ENCODE measurements around the gene SPAG16.

The SPAG16 gene

DNA sequence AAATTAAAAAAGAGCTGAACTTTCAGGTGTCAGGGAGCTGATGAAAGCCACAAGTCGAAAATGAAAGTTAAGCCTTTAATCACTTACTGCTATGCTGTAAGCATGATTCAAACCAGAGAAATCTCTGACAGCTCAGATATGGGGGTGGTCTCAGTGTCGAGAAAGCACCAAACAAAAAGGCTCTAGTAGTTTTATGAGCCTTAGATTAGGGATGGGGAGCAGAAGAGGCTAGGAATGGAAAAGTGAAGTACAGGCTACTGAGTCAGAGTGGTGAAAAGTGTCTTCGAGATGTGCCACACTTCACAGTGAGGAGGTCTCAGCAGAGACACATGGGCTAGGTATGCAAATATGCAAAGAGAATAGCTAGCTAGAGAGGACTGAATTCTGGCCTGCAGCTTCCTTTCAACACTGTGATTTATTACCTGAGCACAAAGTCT, 482.2 kb downstream of the SPAG16 start:
- TF ChIP-seq SIN3A (IDR thresholded peaks at IDR 0.05; ENCODE audit: borderline replicate concordance, insufficient read depth, low read length) (no peak), TAF1 (IDR thresholded peaks at IDR 0.05; ENCODE audit: borderline replicate concordance, insufficient read depth, low read length) (no peak), FOXP2 (optimal IDR thresholded peaks at IDR 0.05; ENCODE audit: borderline replicate concordance, extremely low read depth, extremely low read length, insufficient read depth) (no peak), POLR2AphosphoS5 (IDR thresholded peaks at IDR 0.05; ENCODE audit: low read depth, low read length) (no peak)
- TF ChIP-seq, protein P1, sequence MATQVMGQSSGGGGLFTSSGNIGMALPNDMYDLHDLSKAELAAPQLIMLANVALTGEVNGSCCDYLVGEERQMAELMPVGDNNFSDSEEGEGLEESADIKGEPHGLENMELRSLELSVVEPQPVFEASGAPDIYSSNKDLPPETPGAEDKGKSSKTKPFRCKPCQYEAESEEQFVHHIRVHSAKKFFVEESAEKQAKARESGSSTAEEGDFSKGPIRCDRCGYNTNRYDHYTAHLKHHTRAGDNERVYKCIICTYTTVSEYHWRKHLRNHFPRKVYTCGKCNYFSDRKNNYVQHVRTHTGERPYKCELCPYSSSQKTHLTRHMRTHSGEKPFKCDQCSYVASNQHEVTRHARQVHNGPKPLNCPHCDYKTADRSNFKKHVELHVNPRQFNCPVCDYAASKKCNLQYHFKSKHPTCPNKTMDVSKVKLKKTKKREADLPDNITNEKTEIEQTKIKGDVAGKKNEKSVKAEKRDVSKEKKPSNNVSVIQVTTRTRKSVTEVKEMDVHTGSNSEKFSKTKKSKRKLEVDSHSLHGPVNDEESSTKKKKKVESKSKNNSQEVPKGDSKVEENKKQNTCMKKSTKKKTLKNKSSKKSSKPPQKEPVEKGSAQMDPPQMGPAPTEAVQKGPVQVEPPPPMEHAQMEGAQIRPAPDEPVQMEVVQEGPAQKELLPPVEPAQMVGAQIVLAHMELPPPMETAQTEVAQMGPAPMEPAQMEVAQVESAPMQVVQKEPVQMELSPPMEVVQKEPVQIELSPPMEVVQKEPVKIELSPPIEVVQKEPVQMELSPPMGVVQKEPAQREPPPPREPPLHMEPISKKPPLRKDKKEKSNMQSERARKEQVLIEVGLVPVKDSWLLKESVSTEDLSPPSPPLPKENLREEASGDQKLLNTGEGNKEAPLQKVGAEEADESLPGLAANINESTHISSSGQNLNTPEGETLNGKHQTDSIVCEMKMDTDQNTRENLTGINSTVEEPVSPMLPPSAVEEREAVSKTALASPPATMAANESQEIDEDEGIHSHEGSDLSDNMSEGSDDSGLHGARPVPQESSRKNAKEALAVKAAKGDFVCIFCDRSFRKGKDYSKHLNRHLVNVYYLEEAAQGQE (IDR thresholded peaks at IDR 0.05; ENCODE audit: insufficient read depth in 1 of 2, low read depth in 2 of 2, low read length in 2 of 2), result no peak

DNA sequence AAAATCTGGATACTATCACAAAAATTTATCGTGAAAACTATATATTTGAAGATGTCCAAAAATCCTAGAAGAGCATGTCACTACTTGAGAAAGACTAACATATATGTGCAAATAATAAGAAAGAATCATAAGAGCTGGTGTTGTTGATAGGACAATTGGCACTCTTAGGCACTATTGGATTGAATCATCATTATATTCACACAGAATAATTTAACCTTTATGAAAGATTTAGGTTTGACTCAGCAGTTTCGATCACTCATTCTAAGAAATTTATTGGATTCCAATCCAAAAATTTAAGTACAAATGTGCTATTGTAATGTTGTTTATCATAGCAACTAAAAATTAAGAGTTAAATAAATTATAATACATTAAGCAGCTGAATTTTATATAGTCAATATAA, 503.6 kb downstream of the SPAG16 start:
- TF ChIP-seq, protein P1 (IDR thresholded peaks at IDR 0.05; ENCODE audit: insufficient read depth in 1 of 2, low read depth in 2 of 2, low read length in 2 of 2), result no peak
- TF ChIP-seq TAF1 (IDR thresholded peaks at IDR 0.05; ENCODE audit: borderline replicate concordance, insufficient read depth, low read length) (no peak), POLR2AphosphoS5 (IDR thresholded peaks at IDR 0.05; ENCODE audit: low read depth, low read length) (no peak), SIN3A (IDR thresholded peaks at IDR 0.05; ENCODE audit: borderline replicate concordance, insufficient read depth, low read length) (no peak), FOXP2 (optimal IDR thresholded peaks at IDR 0.05; ENCODE audit: borderline replicate concordance, extremely low read depth, extremely low read length, insufficient read depth) (no peak)

DNA sequence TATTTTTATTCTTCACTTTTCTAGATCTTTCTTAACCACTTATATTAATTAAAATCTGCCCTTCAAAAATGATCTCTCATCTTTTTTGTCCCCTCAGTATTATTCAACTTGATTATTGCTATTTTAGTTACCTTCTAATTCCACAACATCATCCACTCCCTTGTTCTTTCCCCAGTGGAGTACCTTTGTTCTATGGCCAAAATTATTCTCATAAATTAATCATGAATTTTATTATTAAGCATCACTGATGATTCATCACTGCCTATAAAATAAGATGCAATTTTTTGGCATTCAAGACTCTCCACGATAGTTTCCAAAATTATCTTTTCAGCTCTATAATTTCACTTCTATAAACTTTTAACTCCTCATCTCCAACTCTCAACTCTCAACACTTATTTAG, 505.7 kb downstream of the SPAG16 start:
- no peak for TF ChIP-seq FOXP2 (optimal IDR thresholded peaks at IDR 0.05; ENCODE audit: borderline replicate concordance, extremely low read depth, extremely low read length, insufficient read depth)
- no peak for TF ChIP-seq SIN3A (IDR thresholded peaks at IDR 0.05; ENCODE audit: borderline replicate concordance, insufficient read depth, low read length)
- no peak for TF ChIP-seq POLR2AphosphoS5 (IDR thresholded peaks at IDR 0.05; ENCODE audit: low read depth, low read length)
- TF ChIP-seq, protein P1 (IDR thresholded peaks at IDR 0.05; ENCODE audit: insufficient read depth in 1 of 2, low read depth in 2 of 2, low read length in 2 of 2), result no peak
- no peak for TF ChIP-seq TAF1 (IDR thresholded peaks at IDR 0.05; ENCODE audit: borderline replicate concordance, insufficient read depth, low read length)

- TF ChIP-seq POLR2AphosphoS5 (IDR thresholded peaks at IDR 0.05; ENCODE audit: low read depth, low read length), result no peak
- no peak for TF ChIP-seq SIN3A (IDR thresholded peaks at IDR 0.05; ENCODE audit: borderline replicate concordance, insufficient read depth, low read length)
- TF ChIP-seq, protein P1 (IDR thresholded peaks at IDR 0.05; ENCODE audit: insufficient read depth in 1 of 2, low read depth in 2 of 2, low read length in 2 of 2), result no peak
- no peak for TF ChIP-seq FOXP2 (optimal IDR thresholded peaks at IDR 0.05; ENCODE audit: borderline replicate concordance, extremely low read depth, extremely low read length, insufficient read depth)
- no peak for TF ChIP-seq TAF1 (IDR thresholded peaks at IDR 0.05; ENCODE audit: borderline replicate concordance, insufficient read depth, low read length)
Observed at GRCh38 chr2:213792045-213792444, 507.8 kb downstream of the SPAG16 start.
